Measurements from ENCODE around the gene APOB.

DNA sequence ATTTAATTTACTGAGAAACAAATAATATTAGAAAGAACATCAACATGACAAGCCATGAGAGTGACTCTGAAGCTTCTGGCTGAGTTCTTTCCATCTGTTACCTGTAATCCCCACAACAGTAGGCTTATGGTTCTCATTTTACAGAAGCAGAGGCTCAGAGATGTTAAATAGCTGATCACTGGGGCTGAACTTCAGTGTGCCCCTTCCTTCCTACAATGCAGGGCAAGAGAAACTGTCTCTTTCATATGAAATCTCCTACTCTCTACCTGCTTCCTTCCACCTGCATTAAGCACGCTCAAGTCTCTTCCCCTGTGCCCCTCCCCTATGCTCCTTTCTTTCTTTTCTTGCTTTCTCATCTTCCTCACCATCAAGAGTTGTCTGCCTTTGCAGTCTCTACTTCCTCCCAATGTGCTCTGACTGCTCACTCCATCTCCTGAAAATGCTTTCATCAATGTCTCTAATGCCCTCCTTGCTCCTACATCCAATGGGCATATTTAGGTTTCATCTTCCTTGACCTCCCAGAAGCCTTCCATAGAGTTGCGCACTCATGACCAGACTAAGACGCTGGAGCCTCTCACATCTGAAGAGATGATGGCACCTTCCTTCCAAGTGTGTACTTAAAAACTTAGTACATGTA lies 23.7 kb downstream of the APOB start:
- TF ChIP-seq POLR2A (IDR thresholded peaks at IDR 0.05): no peak
- TF ChIP-seq, protein P1, sequence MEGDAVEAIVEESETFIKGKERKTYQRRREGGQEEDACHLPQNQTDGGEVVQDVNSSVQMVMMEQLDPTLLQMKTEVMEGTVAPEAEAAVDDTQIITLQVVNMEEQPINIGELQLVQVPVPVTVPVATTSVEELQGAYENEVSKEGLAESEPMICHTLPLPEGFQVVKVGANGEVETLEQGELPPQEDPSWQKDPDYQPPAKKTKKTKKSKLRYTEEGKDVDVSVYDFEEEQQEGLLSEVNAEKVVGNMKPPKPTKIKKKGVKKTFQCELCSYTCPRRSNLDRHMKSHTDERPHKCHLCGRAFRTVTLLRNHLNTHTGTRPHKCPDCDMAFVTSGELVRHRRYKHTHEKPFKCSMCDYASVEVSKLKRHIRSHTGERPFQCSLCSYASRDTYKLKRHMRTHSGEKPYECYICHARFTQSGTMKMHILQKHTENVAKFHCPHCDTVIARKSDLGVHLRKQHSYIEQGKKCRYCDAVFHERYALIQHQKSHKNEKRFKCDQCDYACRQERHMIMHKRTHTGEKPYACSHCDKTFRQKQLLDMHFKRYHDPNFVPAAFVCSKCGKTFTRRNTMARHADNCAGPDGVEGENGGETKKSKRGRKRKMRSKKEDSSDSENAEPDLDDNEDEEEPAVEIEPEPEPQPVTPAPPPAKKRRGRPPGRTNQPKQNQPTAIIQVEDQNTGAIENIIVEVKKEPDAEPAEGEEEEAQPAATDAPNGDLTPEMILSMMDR (IDR thresholded peaks at IDR 0.05): no peak
